HepG2 (cell line): ENCODE measurements around the gene RPLP1. TPM values are rescaled to one million over a fixed set of nuclear protein-coding genes. Genes with fewer than 3 reads are reported as not detected.

Experiments used
- ATAC-seq: fragments of 200-7000 bp; cut with Tn5 transposase; 3 replicates; pipeline ENCODE4 v1.9.1; 2020; ENCODE audit warnings: mild to moderate bottlenecking, moderate library complexity
- BruUV-seq: library from RNA; stranded (reverse); fragments of 400-500 nt; replicated peaks from 2 replicates; lab custom pipeline; 2021; lab: Mats Ljungman, UMichigan
- CTCF ChIA-PET: fragments of 300-600 bp; formaldehyde crosslinking; extraction: SDS; loops from one replicate; lab custom pipeline; 2021; ENCODE audit warnings: low total read pairs, inconsistent platforms, low intra/inter-chr PET ratio; lab: Yijun Ruan, JAX
- POLR2A ChIA-PET: fragments of 350-600 bp; sonication (Branson Sonifier 250); formaldehyde crosslinking; loops from one replicate; lab custom pipeline; 2020; ENCODE audit warnings: antibody characterized with exemption, inconsistent platforms; lab: Yijun Ruan, JAX
- DNase-seq: peaks from one replicate; pipeline ENCODE4 v3.0.0-alpha.2; 2015; ENCODE audit warnings: low spot score
- FAIRE-seq: peaks from 3 replicates; lab custom pipeline; 2011; peaks lifted over from hg19 to GRCh38; lab: Jason Lieb, UNC
- H2AFZ ChIP-seq: one replicate; pipeline ENCODE4 v1.6.1; 2011; ENCODE audit warnings: low read length, inconsistent platforms
- H3K27ac ChIP-seq: fragments of 300-600 bp; 3 replicates; pipeline ENCODE4 v1.8.0; 2011; ENCODE audit warnings: mixed run types, mild to moderate bottlenecking, mixed read lengths, low read length, inconsistent platforms; ENCODE audit not compliant: insufficient read depth; ENCODE audit errors: extremely low read length
- H3K27me3 ChIP-seq, 2 experiments: fragments of 200-600 bp in 1 of 2; 2 replicates in 1 of 2; 3 replicates in 1 of 2; pipeline versions ENCODE4 v1.6.0 to v1.8.0; 2011; ENCODE audit warnings: low read length in 2 of 2, mild to moderate bottlenecking in 2 of 2, moderate library complexity in 2 of 2, inconsistent platforms in 1 of 2; ENCODE audit not compliant: insufficient read depth in 2 of 2, control insufficient read depth in 1 of 2
- H3K36me3 ChIP-seq, 2 experiments: fragments of 200-600 bp in 1 of 2; replicated peaks in 1 of 2; 2 replicates in 1 of 2; 3 replicates in 1 of 2; pipeline versions ENCODE4 v1.5.1 to v1.8.0; 2011; ENCODE audit warnings: low read length in 2 of 2, inconsistent platforms in 1 of 2; ENCODE audit not compliant: insufficient read depth in 2 of 2, control insufficient read depth in 1 of 2
- H3K4me1 ChIP-seq: 2 replicates; pipeline ENCODE4 v1.5.1; 2012; ENCODE audit warnings: low read length, inconsistent platforms; ENCODE audit not compliant: insufficient read depth
- H3K4me2 ChIP-seq: 2 replicates; pipeline ENCODE4 v1.6.0; 2011; ENCODE audit warnings: low read depth, low read length, inconsistent platforms
- H3K4me3 ChIP-seq, 3 experiments: fragments of 200-600 bp in 1 of 3; sonication (generic), shearing (Covaris generic) in 1 of 3; replicated peaks in 1 of 3; 2 replicates each; pipeline ENCODE4 v1.5.1; 2011 to 2016; ENCODE audit warnings: low read length in 3 of 3, inconsistent platforms in 2 of 3, low read depth in 2 of 3, mild to moderate bottlenecking in 2 of 3, control low read depth in 1 of 3, mixed read lengths in 1 of 3; ENCODE audit not compliant: insufficient read depth in 1 of 3
- H3K79me2 ChIP-seq: one replicate; pipeline ENCODE4 v1.6.1; 2011; ENCODE audit warnings: low read length, inconsistent platforms; ENCODE audit not compliant: insufficient read depth
- H3K9ac ChIP-seq: 2 replicates; pipeline ENCODE4 v1.6.0; 2011; ENCODE audit warnings: mild to moderate bottlenecking, low read depth, low read length, inconsistent platforms; ENCODE audit not compliant: insufficient read depth
- H3K9me3 ChIP-seq: 2 replicates; pipeline ENCODE4 v1.5.1; 2012; ENCODE audit warnings: mild to moderate bottlenecking, low read length
- H4K20me1 ChIP-seq: 2 replicates; pipeline ENCODE4 v1.6.0; 2011; ENCODE audit warnings: inconsistent platforms, mild to moderate bottlenecking, low read length, moderate library complexity; ENCODE audit not compliant: insufficient read depth
- HCFC1 ChIP-seq: fragments of 150-350 bp; IDR thresholded peaks from 2 replicates; pipeline ENCODE4 v1.6.1; 2014; ENCODE audit warnings: low read depth, low read length
- KDM5B ChIP-seq: sonication (generic); formaldehyde crosslinking; IDR thresholded peaks from 2 replicates; pipeline ENCODE4 v1.4.0; 2020; ENCODE audit warnings: missing genetic modification reagents, mild to moderate bottlenecking, borderline replicate concordance
- WGBS: methylation state at CpG from one replicate; pipeline ENCODE4 v1.1.6; 2017; ENCODE audit warnings: low lambda C conversion rate; 5-methylcytosine and 5-hydroxymethylcytosine counted together
- in situ Hi-C: cut with HindIII; loops from 2 replicates; pipeline ENCODE4 v1.10.0; 2017; ENCODE audit warnings: low pct_unique_long_range_greater_than_20kb; ENCODE audit not compliant: extremely low pct_ligation_motif_present
- intact Hi-C: fragments of 100-400 bp; cut with micrococcal nuclease; formaldehyde crosslinking; loops from one replicate; pipeline ENCODE4 v1.10.0; 2022; ENCODE audit not compliant: unreplicated experiment
- polyA plus RNA-seq, 8 experiments: library from polyadenylated mRNA; depleted of rRNA in 3 of 8; stranded (reverse) in 7 of 8; unstranded in 1 of 8; fragments of >200 nt; fragmentation: Illumina TruSeq in 4 of 8; extraction: Trizol in 4 of 8; gene quantifications; 2 replicates each; pipeline versions ENCODE4 v1.2.1 to v1.2.3, GENCODE V29; 2011 to 2016; ENCODE audit warnings: low read depth in 4 of 8, missing spikeins in 1 of 8, mixed read lengths in 1 of 8; ENCODE audit not compliant: insufficient read depth in 1 of 8
- total RNA-seq, 5 experiments: library from RNA; depleted of rRNA; stranded (reverse); fragments of >200 nt; fragmentation: Illumina TruSeq; extraction: Trizol; gene quantifications; 2 replicates each; pipeline ENCODE4 v1.2.3, GENCODE V29; 2016; ENCODE audit warnings: low read depth in 1 of 5
- TF ChIP-seq, protein P1 (sequence below): sonication (generic); formaldehyde crosslinking; IDR thresholded peaks from one replicate; pipeline ENCODE4 v1.5.1; 2020; ENCODE audit warnings: mild to moderate bottlenecking, missing genetic modification reagents; ENCODE audit errors: not compliant biosample characterization
- TF ChIP-seq, protein P2 (sequence below): sonication (generic); formaldehyde crosslinking; IDR thresholded peaks from 2 replicates; pipeline ENCODE4 v1.5.1; 2020; ENCODE audit warnings: mild to moderate bottlenecking, moderate library complexity, missing genetic modification reagents

The RPLP1 gene
- total and polyA plus RNA-seq, 2 of the 13 experiments (the other 11 are each of a cell fraction or from before 2014, with no cell fraction given), result 817 to 929 TPM

DNA sequence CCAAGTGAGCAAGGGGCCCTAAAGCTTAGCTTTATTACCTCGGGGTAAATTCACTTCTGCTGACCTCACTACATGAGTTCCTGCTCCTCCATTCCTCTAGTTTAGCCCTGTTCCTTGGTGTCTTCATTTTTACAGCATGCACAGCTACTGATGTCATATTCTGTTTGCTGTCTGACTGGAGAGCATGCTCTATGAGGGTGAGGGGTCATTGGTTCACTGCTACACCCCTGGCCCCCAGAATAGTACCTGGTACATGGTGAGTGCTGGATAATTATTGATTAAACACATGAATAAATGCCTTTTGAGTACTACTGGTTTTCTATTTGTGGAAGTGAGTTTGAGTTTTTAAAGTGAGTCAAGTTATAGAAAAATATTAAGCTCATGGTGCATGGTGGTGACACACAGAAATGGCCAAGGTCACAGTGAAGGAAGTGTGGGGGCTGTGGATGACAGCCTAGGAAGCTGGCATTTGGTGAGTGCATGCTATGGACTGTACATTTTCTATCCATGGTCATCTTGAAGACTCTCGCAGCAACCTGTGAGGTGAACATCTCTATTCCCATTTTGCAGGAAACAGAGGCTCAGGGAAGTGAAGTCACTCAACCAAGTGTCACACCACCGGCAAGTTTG, 34.0 kb downstream of the RPLP1 start:
- Histone ChIP-seq H3K79me2 (no peaks in the 10 kb centered on the region), H3K27ac (no peak overlapping the region), H4K20me1 (0 out of 2 replicates have a peak, but pooled peaks cover 6% of the 10 kb centered on the region), H3K36me3 (no peaks in the 10 kb centered on the region), H3K4me3 (no peak overlapping the region), H2AFZ (no peak overlapping the region), H3K9me3 (no peaks in the 10 kb centered on the region), H3K27me3 (peaks cover 0 to 70% of the 10 kb centered on the region in 2 experiments; a peak in 3 of 5 replicates), H3K4me2 (no peak overlapping the region), H3K9ac (no peak overlapping the region), H3K4me1 (no peaks in the 10 kb centered on the region)
- intact Hi-C loops, result no loop called here
- no TSS peak for BruUV-seq
- ChIA-PET POLR2A (no interaction called here), CTCF (no interaction called here)
- FAIRE-seq (no peak), ATAC-seq (no peak), DNase-seq (no peak)
- in situ Hi-C loops, result no loop called here
- WGBS, result 8% methylated on average over 3 of the region's 3 CpGs
- TF ChIP-seq, protein P1, sequence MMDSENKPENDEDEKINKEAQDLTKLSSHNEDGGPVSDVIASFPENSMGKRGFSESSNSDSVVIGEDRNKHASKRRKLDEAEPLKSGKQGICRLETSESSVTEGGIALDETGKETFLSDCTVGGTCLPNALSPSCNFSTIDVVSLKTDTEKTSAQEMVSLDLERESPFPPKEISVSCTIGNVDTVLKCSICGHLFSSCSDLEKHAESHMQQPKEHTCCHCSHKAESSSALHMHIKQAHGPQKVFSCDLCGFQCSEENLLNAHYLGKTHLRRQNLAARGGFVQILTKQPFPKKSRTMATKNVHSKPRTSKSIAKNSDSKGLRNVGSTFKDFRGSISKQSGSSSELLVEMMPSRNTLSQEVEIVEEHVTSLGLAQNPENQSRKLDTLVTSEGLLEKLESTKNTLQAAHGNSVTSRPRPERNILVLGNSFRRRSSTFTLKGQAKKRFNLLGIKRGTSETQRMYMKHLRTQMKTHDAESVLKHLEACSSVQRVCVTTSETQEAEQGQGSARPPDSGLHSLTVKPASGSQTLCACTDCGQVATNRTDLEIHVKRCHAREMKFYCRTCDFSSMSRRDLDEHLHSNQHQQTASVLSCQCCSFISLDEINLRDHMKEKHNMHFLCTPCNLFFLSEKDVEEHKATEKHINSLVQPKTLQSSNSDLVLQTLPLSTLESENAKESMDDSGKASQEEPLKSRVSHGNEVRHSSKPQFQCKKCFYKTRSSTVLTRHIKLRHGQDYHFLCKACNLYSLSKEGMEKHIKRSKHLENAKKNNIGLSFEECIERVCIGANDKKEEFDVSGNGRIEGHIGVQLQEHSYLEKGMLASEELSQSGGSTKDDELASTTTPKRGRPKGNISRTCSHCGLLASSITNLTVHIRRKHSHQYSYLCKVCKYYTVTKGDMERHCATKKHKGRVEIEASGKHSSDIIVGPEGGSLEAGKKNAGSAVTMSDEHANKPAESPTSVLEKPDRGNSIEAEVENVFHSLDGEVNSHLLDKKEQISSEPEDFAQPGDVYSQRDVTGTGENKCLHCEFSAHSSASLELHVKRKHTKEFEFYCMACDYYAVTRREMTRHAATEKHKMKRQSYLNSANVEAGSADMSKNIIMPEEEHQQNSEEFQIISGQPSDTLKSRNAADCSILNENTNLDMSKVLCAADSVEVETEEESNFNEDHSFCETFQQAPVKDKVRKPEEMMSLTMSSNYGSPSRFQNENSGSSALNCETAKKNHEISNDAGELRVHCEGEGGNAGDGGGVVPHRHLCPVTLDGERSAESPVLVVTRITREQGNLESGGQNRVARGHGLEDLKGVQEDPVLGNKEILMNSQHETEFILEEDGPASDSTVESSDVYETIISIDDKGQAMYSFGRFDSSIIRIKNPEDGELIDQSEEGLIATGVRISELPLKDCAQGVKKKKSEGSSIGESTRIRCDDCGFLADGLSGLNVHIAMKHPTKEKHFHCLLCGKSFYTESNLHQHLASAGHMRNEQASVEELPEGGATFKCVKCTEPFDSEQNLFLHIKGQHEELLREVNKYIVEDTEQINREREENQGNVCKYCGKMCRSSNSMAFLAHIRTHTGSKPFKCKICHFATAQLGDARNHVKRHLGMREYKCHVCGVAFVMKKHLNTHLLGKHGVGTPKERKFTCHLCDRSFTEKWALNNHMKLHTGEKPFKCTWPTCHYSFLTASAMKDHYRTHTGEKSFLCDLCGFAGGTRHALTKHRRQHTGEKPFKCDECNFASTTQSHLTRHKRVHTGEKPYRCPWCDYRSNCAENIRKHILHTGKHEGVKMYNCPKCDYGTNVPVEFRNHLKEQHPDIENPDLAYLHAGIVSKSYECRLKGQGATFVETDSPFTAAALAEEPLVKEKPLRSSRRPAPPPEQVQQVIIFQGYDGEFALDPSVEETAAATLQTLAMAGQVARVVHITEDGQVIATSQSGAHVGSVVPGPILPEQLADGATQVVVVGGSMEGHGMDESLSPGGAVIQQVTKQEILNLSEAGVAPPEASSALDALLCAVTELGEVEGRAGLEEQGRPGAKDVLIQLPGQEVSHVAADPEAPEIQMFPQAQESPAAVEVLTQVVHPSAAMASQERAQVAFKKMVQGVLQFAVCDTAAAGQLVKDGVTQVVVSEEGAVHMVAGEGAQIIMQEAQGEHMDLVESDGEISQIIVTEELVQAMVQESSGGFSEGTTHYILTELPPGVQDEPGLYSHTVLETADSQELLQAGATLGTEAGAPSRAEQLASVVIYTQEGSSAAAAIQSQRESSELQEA, result no peak
- no peak for TF ChIP-seq KDM5B (CRISPR knock-in tag)
- no peak for TF ChIP-seq HCFC1
- TF ChIP-seq, protein P2, sequence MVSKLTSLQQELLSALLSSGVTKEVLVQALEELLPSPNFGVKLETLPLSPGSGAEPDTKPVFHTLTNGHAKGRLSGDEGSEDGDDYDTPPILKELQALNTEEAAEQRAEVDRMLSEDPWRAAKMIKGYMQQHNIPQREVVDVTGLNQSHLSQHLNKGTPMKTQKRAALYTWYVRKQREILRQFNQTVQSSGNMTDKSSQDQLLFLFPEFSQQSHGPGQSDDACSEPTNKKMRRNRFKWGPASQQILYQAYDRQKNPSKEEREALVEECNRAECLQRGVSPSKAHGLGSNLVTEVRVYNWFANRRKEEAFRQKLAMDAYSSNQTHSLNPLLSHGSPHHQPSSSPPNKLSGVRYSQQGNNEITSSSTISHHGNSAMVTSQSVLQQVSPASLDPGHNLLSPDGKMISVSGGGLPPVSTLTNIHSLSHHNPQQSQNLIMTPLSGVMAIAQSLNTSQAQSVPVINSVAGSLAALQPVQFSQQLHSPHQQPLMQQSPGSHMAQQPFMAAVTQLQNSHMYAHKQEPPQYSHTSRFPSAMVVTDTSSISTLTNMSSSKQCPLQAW (CRISPR knock-in tag), result no peak
